RWPE2 (cell line): ENCODE results near the gene LAMC1.

Source experiments
- ATAC-seq: fragments of 200-7000 bp; cut with Tn5 transposase; 3 replicates; pipeline ENCODE4 v1.9.1; 2021; ENCODE audit warnings: low read depth
- DNase-seq: peaks from one replicate; pipeline ENCODE4 v3.0.0-alpha.2; 2020; ENCODE audit warnings: low spot score
- H3K27ac ChIP-seq: fragments of 450-650 bp; 2 replicates; pipeline ENCODE4 v1.5.1; 2017; ENCODE audit warnings: mild to moderate bottlenecking; ENCODE audit not compliant: poor library complexity, severe bottlenecking
- H3K27me3 ChIP-seq: fragments of 250-450 bp; sonication (Bioruptor Pico); 2 replicates; pipeline ENCODE4 v1.5.1; 2021; ENCODE audit warnings: mild to moderate bottlenecking, moderate library complexity; ENCODE audit not compliant: insufficient read depth, poor library complexity, severe bottlenecking
- H3K36me3 ChIP-seq: fragments of 250-450 bp; sonication (Bioruptor Pico); 2 replicates; pipeline ENCODE4 v1.5.1; 2020; ENCODE audit warnings: low read depth, mild to moderate bottlenecking, moderate library complexity
- H3K4me1 ChIP-seq: fragments of 250-450 bp; sonication (Bioruptor Pico); 2 replicates; pipeline ENCODE4 v1.5.1; 2021; ENCODE audit warnings: mild to moderate bottlenecking, moderate library complexity; ENCODE audit not compliant: insufficient read depth, poor library complexity, severe bottlenecking
- H3K4me3 ChIP-seq: fragments of 250-450 bp; sonication (Bioruptor Pico); 2 replicates; pipeline ENCODE4 v1.5.1; 2021; ENCODE audit warnings: mild to moderate bottlenecking, moderate library complexity; ENCODE audit not compliant: severe bottlenecking
- H3K9me3 ChIP-seq: fragments of 250-450 bp; sonication (Bioruptor Pico); 2 replicates; pipeline ENCODE4 v1.5.1; 2021; ENCODE audit warnings: mild to moderate bottlenecking, moderate library complexity; ENCODE audit not compliant: severe bottlenecking
- CTCF ChIP-seq: fragments of 450-650 bp; IDR thresholded peaks from one replicate; pipeline ENCODE4 v1.5.1; 2017; ENCODE audit warnings: mild to moderate bottlenecking, moderate library complexity; ENCODE audit not compliant: poor library complexity, severe bottlenecking

LAMC1 gene

GRCh38 chr1:183023146-183023600 lies at the start of gene LAMC1:
Gene LAMC1 (plus strand): TSS chr1:183023420. CDS start chr1:183023717, 297 bp downstream.
- Histone ChIP-seq H3K4me1 (peaks cover 36% of the 10 kb centered on the region), H3K27ac (peak within 1 kb of the TSS; percentile 99), H3K27me3 (no peaks in the 10 kb centered on the region), H3K9me3 (no peaks in the 10 kb centered on the region), H3K36me3 (peaks cover 26% of the 10 kb centered on the region), H3K4me3 (peak within 1 kb of the TSS; percentile 87)
- no peak for TF ChIP-seq CTCF
- DNase-seq (peak; percentile 76), ATAC-seq (peak; percentile 40)

GRCh38 chr1:182974506-182975191 lies 48.6 kb upstream of the LAMC1 start:
- DNase-seq: no peak
- Histone ChIP-seq H3K27me3 (no peaks in the 10 kb centered on the region), H3K4me3 (no peak overlapping the region), H3K36me3 (no peaks in the 10 kb centered on the region), H3K27ac (no peak overlapping the region), H3K4me1 (no peaks in the 10 kb centered on the region), H3K9me3 (no peaks in the 10 kb centered on the region)
- TF ChIP-seq CTCF: no peak
- peak; percentile 48; the same call in 1 of the 3 replicates for ATAC-seq

- Histone ChIP-seq H3K36me3 (no peaks in the 10 kb centered on the region), H3K4me1 (no peaks in the 10 kb centered on the region), H3K4me3 (no peak overlapping the region), H3K27me3 (no peaks in the 10 kb centered on the region), H3K9me3 (no peaks in the 10 kb centered on the region), H3K27ac (no peak overlapping the region)
- no peak for TF ChIP-seq CTCF
- DNase-seq: no peak
- 0 out of 3 replicates have a peak, but pooled peaks have one; percentile 36 for ATAC-seq
These were observed 45.7 kb upstream of the LAMC1 start for GRCh38 chr1:182977480-182977879.

- Histone ChIP-seq H3K27me3 (no peaks in the 10 kb centered on the region), H3K4me1 (no peaks in the 10 kb centered on the region), H3K36me3 (no peaks in the 10 kb centered on the region), H3K4me3 (no peak overlapping the region), H3K9me3 (no peaks in the 10 kb centered on the region), H3K27ac (no peak overlapping the region)
- DNase-seq: no peak
- no peak for TF ChIP-seq CTCF
- ATAC-seq: no peak
These were observed 44.9 kb upstream of the LAMC1 start for GRCh38 chr1:182978151-182978853.
